Left lung (tissue), 10 donors: ENCODE results near the gene DSE. TPM values are rescaled to one million over a fixed set of nuclear protein-coding genes. Genes with fewer than 3 reads are reported as not detected.
"Not testable (repeated sequence)": the region's sequence is repeated elsewhere in the genome, so short reads cannot be mapped to it uniquely, and the experiment has no call there.

ENCODE experiments used
- ATAC-seq: fragments of 200-7000 bp; cut with Tn5 transposase; one replicate; pipeline ENCODE4 v1.9.1; 2020; ENCODE audit warnings: moderate library complexity
- DNase-seq, 4 donors: peaks; one replicate each; pipeline ENCODE4 v3.0.0-alpha.2; 2013 to 2020
- H3K27ac ChIP-seq, 2 donors: fragments of 200-600 bp; sonication (generic) in 1 of 2; one replicate each; pipeline versions ENCODE4 v1.5.0 to v1.8.0; 2020 to 2021
- H3K27me3 ChIP-seq, 2 donors: fragments of 200-600 bp; sonication (generic) in 1 of 2; one replicate each; pipeline versions ENCODE4 v1.5.0 to v1.8.0; 2020 to 2021
- H3K36me3 ChIP-seq, 2 donors: fragments of 200-600 bp; sonication (generic) in 1 of 2; one replicate each; pipeline versions ENCODE4 v1.5.0 to v1.8.0; 2020 to 2021
- H3K4me1 ChIP-seq, 2 donors: fragments of 200-600 bp; one replicate each; pipeline ENCODE4 v1.8.0; 2021
- H3K4me3 ChIP-seq, 2 donors: fragments of 200-600 bp; sonication (generic) in 1 of 2; one replicate each; pipeline versions ENCODE4 v1.5.0 to v1.8.0; 2020 to 2021; ENCODE audit warnings: mild to moderate bottlenecking in 1 of 2
- H3K9me3 ChIP-seq, 2 donors: fragments of 200-600 bp; sonication (generic) in 1 of 2; one replicate each; pipeline versions ENCODE4 v1.5.0 to v1.8.0; 2020 to 2021
- intact Hi-C, 2 donors: fragments of 100-400 bp; cut with DNase I; formaldehyde crosslinking; loops; one replicate each; pipeline versions ENCODE4 v1.11.2 to v1.14.2; 2022
- polyA plus RNA-seq, 6 donors: library from polyadenylated mRNA; unstranded; fragments of 120-200 nt; gene quantifications; one replicate each; pipeline ENCODE4 v1.2.1, GENCODE V29; 2013; ENCODE audit not compliant: insufficient read length in 6 of 6
- total RNA-seq, 2 donors: library from RNA; stranded (reverse); fragmentation: NEBNext Ultra II Directional; extraction: Animal tissue kit (Norgen Biotek cat#: 25700); gene quantifications; one replicate each; pipeline ENCODE4 v1.2.1, GENCODE V29; 2021
- TF ChIP-seq, protein P1 (sequence below), 2 donors: fragments of 200-600 bp; sonication (generic) in 1 of 2; IDR thresholded peaks; one replicate each; pipeline versions ENCODE4 v1.5.0 to v1.8.0; 2021; ENCODE audit warnings: antibody characterized with exemption in 2 of 2
- donor health status: DM: no; HTN: yes; CAD: no.
- donor health status: DM: no; HTN: no; CAD: no.

Gene DSE
- total and polyA plus RNA-seq, 8 donors = 39.7 to 85.6 (median 51.0) TPM

GRCh38 chr6:116332096-116332495 is 38.7 kb upstream of the DSE start:
- H3K36me3 ChIP-seq = no peaks in the 10 kb centered on the region
- no peak for DNase-seq
- ATAC-seq = no peak
- no peaks in the 10 kb centered on the region for H3K9me3 ChIP-seq
- TF ChIP-seq, protein P1, sequence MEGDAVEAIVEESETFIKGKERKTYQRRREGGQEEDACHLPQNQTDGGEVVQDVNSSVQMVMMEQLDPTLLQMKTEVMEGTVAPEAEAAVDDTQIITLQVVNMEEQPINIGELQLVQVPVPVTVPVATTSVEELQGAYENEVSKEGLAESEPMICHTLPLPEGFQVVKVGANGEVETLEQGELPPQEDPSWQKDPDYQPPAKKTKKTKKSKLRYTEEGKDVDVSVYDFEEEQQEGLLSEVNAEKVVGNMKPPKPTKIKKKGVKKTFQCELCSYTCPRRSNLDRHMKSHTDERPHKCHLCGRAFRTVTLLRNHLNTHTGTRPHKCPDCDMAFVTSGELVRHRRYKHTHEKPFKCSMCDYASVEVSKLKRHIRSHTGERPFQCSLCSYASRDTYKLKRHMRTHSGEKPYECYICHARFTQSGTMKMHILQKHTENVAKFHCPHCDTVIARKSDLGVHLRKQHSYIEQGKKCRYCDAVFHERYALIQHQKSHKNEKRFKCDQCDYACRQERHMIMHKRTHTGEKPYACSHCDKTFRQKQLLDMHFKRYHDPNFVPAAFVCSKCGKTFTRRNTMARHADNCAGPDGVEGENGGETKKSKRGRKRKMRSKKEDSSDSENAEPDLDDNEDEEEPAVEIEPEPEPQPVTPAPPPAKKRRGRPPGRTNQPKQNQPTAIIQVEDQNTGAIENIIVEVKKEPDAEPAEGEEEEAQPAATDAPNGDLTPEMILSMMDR (IDR thresholded peaks at IDR 0.05) = no peak
- intact Hi-C loops = no loop called here
- peaks cover 3% of the 10 kb centered on the region in 2 donors for H3K4me1 ChIP-seq
- H3K27me3 ChIP-seq = no peaks in the 10 kb centered on the region
- no peak overlapping the region for H3K27ac ChIP-seq
- no peak overlapping the region for H3K4me3 ChIP-seq

GRCh38 chr6:116334638-116335409 is 35.9 kb upstream of the DSE start:
- DNase-seq, intact Hi-C loops, H3K36me3 ChIP-seq, H3K9me3 ChIP-seq, H3K27ac ChIP-seq, H3K4me3 ChIP-seq, ATAC-seq, H3K27me3 ChIP-seq, H3K4me1 ChIP-seq: not testable (repeated sequence)

- Histone ChIP-seq H3K4me3 (no peak overlapping the region), H3K27me3 (no peaks in the 10 kb centered on the region), H3K9me3 (no peaks in the 10 kb centered on the region), H3K36me3 (no peaks in the 10 kb centered on the region), H3K4me1 (no peaks in the 10 kb centered on the region), H3K27ac (no peak overlapping the region)
- ATAC-seq (no peak), DNase-seq (no peak)
- TF ChIP-seq, protein P1 (IDR thresholded peaks at IDR 0.05) = no peak
- intact Hi-C loops = no loop called here
Observed at GRCh38 chr6:116335612-116336215, 35.0 kb upstream of the DSE start.

- DNase-seq = no peak
- Histone ChIP-seq H3K9me3 (peaks cover 0 to 3% of the 10 kb centered on the region in 2 donors), H3K27me3 (no peaks in the 10 kb centered on the region), H3K36me3 (no peaks in the 10 kb centered on the region), H3K27ac (no peak overlapping the region), H3K4me3 (no peak overlapping the region), H3K4me1 (no peaks in the 10 kb centered on the region)
- TF ChIP-seq, protein P1 (IDR thresholded peaks at IDR 0.05) = no peak
- ATAC-seq = no peak
- intact Hi-C loops = no loop called here
Observed at GRCh38 chr6:116338943-116339342, 31.8 kb upstream of the DSE start.

- H3K4me3 ChIP-seq, H3K27me3 ChIP-seq, intact Hi-C loops, ATAC-seq, H3K4me1 ChIP-seq, DNase-seq, H3K36me3 ChIP-seq, H3K9me3 ChIP-seq, H3K27ac ChIP-seq: not testable (repeated sequence)
Observed at GRCh38 chr6:116340625-116341024, 30.1 kb upstream of the DSE start.

DNA sequence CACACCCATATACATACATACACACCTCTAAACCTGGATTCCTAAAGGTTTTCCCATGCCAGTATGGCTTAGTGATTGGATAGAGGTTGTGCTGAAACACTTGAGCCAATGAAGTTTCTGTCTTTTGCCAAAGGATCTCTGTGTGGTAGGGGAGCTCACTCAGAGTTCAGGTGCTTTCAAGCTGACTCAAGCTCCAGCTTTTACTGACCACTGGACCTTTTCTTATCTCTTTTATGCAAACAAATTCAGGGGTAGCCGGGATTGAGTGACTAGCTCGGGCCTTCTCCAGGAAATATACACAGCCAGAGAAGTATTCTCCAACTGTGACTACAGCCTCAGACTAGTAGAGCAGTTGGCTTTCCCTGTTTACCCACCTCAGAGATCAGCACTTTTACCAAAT is 21.5 kb upstream of the DSE start:
- peaks cover 0 to 2% of the 10 kb centered on the region in 2 donors for H3K9me3 ChIP-seq
- H3K36me3 ChIP-seq = no peaks in the 10 kb centered on the region
- H3K4me1 ChIP-seq = peaks cover 3% of the 10 kb centered on the region in 2 donors
- intact Hi-C loops = no loop called here
- no peak overlapping the region for H3K27ac ChIP-seq
- H3K4me3 ChIP-seq = no peak overlapping the region
- H3K27me3 ChIP-seq = no peaks in the 10 kb centered on the region
- TF ChIP-seq, protein P1 (IDR thresholded peaks at IDR 0.05) = no peak
- ATAC-seq (no peak), DNase-seq (no peak)
